GM12891 (cell line): ENCODE measurements around the gene ESR1.

Experiments used
- POLR2AphosphoS5 ChIP-seq: IDR thresholded peaks from 2 replicates; pipeline ENCODE4 v1.6.1; 2011; ENCODE audit warnings: low read depth, low read length, control low read depth
- TAF1 ChIP-seq: IDR thresholded peaks from 2 replicates; pipeline ENCODE4 v1.6.1; 2011; ENCODE audit warnings: low read depth, low read length, control low read depth

DNA sequence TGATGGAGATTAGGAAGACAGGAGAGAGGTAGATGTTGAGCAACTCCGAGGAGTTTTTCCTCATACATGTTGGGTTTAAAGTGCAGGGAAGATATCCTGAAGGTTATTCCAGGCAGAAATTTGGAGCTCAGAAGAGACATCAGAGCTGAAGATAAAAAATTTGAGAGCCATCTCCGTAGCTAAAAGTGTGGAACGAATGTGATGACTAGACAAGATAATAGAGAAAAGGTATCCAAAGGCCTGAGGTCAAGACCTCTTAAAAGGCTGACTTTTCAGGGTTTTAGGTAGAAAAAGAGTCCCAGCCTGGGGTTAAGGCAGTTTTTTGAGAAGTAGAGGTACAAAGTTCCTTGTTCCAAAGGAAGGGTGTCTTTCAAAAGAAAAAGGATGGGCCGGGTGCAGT is 214.8 kb downstream of the ESR1 start:
- TF ChIP-seq POLR2AphosphoS5 (no peak), TAF1 (no peak)
